ENCODE data around the gene LRRC58.
A peak's percentile ranks its signal among the peaks of the same experiment; 100 is the strongest.
"Not testable (repeated sequence)": the region's sequence is repeated elsewhere in the genome, so short reads cannot be mapped to it uniquely, and the experiment has no call there.

LRRC58 gene

GRCh38 chr3:120341658-120342346, 7.4 kb downstream of the LRRC58 start:
- no peak for DNase-seq (ENCODE audit: low read depth, low spot score)

DNA sequence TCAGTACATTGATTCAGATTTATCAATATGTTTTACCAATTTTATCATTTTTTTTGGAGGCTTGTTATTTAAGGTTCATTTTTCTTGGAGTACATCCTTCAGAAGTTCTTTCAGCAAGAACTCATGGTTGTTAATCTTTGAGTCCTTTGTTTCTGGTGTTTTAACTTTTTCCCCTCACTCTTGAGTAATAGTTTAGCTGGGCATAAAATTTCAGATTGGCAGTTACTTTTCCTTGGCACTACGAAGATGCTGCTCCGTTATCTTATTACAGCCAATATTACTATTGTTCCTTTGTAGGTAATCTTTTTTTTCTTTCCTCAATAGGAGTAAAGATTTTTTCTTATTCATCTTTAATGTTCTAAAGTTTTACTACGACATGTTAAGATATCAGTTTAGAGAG, 9.8 kb downstream of the LRRC58 start:
- DNase-seq (ENCODE audit: low read depth, low spot score), result no peak

DNA sequence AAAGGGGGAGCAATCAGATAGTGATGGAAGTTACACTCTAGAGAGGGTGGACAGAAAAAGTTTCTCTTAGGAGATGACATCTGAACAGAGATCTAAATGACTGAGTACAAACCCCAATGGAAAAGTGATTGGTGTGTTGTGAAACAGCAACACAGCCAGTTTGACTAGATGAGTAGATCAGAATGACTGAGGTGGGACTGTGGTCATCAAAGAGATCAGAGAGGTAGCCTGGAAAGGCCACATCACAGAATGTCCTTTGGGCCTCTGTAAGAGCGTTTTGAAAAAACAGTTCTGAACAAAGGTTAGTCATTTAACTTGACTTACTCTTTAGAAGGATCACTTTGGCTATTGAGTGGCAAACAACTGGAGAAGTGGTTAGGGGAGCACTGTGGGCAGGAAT, 10.6 kb downstream of the LRRC58 start:
- DNase-seq (ENCODE audit: low read depth, low spot score), result no peak

GRCh38 chr3:120332646-120333045, 16.5 kb downstream of the LRRC58 start:
- no peak for DNase-seq (ENCODE audit: low read depth, low spot score)

- DNase-seq (ENCODE audit: low read depth, low spot score), result no peak
These were observed 18.1 kb downstream of the LRRC58 start for GRCh38 chr3:120331076-120331475.

DNA sequence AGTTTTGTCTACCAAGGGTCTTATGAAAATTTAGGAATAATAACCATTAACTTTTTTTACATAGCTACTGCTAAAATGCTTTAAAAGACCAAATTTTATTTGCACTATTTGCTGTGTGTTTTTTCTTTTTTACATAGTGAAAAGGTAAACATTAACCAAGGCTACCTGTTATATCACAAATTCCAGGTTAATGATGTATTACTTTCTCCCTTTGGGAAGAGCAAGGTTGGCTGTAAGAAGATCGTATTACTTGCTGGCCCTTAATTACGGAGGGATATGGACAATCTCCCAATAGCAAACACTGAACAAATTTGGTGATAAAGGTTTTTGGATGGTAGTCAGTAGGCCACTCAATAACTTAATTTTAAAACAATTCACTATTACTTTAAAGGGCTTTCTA, 22.4 kb downstream of the LRRC58 start:
- no peak for DNase-seq (ENCODE audit: low read depth, low spot score)

- DNase-seq (ENCODE audit: low read depth, low spot score), result peak; percentile 41
These were observed 25.0 kb downstream of the LRRC58 start for GRCh38 chr3:120324190-120324589.

DNA sequence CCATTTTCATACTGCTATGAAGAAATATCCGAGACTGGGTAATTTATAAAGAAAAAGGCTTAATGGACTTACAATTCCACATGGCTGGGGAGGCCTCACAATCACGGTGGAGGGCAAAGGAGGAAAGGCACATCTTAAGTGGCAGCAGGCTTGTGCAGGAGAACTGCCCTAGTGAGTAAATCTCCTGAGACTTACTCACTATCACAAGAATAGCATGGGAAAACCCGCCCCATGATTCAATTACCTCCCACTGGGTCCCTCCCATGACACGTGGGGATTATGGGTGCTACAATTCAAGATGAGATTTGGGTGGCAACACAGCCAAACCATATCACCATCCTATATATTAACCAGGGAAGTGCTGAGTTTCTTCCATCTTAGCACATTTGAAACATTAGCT, 25.4 kb downstream of the LRRC58 start:
- DNase-seq (ENCODE audit: low read depth, low spot score), result not testable (repeated sequence)

GRCh38 chr3:120311863-120312794, 37.0 kb downstream of the LRRC58 start:
- no peak for DNase-seq (ENCODE audit: low read depth, low spot score)

DNA sequence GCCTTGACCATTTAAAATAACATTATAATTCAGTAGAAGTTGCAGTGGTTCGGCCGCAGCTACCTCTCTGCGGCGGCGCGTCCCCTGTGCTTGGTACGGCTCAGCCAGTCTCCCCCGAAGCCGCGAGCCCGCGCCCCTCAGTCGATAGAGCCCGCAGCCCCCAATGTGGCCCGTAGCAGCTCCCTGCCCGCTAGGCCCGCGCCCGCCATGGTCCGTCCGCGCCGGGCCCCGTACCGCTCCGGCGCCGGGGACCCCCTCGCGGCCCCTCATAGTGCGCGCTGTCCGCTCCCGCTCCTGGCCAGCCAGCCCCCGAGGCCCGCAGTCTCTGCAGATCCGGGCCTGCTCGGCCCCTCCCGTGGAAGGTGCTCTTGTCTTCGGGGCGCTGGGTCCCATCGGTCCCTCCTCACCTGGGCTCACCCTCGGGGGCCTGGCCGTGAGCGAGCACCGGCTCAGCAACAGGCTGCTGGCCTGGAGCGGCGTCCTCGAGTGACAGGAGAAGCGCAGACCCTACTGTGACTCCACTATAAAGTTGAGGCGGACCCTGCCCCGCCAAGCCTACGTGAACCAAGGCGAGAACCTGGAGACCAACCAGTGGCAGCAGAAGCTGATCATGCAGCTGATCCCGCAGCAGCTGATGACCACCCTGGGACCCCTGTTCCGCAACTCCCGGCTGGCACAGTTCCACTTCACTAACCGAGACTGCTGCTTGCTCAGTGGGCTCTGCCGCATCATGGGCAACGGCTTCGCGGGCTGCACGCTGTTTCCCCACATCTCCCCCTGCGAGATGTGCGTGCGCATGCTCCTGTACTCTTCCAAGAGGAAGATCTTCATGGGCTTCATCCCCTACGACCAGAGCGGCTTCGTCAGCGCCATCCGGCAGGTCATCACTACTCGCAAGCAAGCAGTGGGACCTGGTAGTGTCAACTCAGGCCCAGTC, 42.4 kb downstream of the LRRC58 start:
- DNase-seq (ENCODE audit: low read depth, low spot score), result no peak

DNA sequence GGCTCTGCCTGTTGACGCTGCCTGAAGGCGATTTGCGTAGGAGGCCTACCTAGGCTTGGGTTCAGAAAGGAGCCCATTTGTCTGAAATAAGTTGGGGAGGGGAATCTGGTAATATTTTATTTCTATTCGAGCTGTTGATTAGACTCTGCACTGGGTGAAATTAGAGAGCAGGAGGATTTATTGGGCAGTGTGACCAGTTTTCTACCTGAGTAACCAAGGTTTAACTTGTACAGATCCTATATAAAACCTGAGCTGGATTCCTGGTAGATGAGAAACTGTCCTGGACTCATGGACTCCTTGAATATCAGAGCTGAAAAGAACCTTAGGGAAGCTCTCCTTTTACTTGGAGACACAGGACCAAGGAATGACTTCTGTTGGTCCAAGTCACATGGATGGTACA, 44.5 kb downstream of the LRRC58 start:
- DNase-seq (ENCODE audit: low read depth, low spot score), result no peak

DNA sequence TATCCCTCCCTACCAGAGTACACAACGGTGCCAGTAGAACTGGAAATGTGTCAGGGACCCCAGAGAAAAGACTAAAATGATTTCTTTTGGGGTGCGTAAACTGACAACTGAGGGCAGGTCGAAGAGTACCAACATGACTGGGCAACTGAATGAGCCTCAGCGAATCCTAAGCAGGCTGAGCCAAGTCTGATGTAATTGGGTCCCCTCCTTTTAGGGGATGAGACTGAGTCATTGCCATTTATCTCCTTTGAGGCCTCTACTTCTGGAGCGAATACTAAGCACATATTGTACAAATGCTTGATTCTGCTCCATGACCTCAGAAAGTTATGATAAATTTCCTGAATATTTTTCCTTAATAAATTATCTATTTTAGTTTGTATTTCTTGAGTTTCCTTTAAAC, 46.8 kb downstream of the LRRC58 start:
- DNase-seq (ENCODE audit: low read depth, low spot score), result no peak

GRCh38 chr3:120300971-120301370, 48.2 kb downstream of the LRRC58 start:
- no peak for DNase-seq (ENCODE audit: low read depth, low spot score)

GRCh38 chr3:120299403-120299802, 49.8 kb downstream of the LRRC58 start:
- no peak for DNase-seq (ENCODE audit: low read depth, low spot score)

DNA sequence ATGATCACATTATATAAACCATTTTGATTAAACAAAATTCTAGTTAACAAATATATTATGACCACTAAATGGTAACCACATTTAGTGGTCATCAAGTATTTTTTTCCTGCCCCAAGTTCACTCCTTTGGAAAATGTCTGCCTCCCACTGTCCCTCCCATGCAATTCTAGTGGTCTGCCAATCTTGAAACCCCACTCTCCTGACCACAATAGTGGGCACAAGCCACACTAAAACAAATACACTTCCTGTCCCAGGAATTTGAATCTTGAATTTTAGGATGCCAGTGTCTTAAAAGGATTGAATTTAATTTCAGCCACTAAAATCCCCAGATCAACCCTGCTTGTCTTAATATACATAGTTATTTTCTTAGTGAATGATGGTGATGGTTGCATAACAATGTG, 50.2 kb downstream of the LRRC58 start:
- DNase-seq (ENCODE audit: low read depth, low spot score), result no peak

- DNase-seq (ENCODE audit: low read depth, low spot score), result not testable (repeated sequence)
These were observed 57.6 kb downstream of the LRRC58 start for GRCh38 chr3:120291552-120291951.

- no peak for DNase-seq (ENCODE audit: low read depth, low spot score)
These were observed 59.5 kb downstream of the LRRC58 start for GRCh38 chr3:120289636-120290035.

GRCh38 chr3:120286465-120286864, 62.7 kb downstream of the LRRC58 start:
- no peak for DNase-seq (ENCODE audit: low read depth, low spot score)

GRCh38 chr3:120285508-120285841, 63.7 kb downstream of the LRRC58 start:
- no peak for DNase-seq (ENCODE audit: low read depth, low spot score)

DNA sequence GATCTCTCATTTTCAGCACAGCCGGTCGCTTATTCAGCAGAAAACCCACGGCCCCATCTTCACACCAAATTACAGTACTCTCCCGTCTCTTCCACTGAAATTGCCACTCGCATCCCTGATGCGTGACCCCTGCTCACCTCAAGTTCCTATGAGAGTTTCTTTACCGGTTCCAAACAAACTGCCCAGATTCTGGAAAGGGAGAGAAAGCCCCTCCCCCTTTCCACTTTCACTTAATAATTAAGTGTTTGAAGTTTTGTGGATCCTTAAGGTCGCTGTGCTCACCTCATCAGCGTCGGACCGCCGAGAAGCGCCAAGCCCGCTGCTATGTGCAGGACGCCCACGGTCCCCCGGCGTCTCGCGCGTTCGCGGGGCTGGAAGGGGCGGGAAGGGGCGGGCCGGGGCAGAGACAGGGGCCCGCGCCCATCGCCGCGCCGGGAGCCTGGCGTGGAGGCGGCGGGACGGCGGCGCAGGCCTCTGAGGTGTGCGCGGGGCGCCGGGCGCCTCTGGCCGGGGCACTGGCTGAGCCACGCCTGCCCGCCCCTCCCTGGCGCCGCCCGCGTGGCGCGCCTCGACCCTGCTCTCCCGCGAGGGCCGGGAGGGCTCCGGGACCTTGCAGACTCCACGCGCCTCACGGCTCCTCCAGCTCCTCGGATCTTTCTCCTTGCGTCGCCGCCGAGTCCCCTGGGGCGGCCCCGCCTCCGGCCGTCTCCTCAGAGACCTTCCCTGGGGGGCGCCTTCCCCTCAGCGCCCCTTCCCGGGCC, 64.2 kb downstream of the LRRC58 start, which contains the start of gene GPR156:
GPR156 (minus strand) TSS at position 476 of the 761 bp plus-strand sequence. CDS start 41,124 bp downstream, outside the sequence.
- peak; percentile 73 for DNase-seq (ENCODE audit: low read depth, low spot score)

DNA sequence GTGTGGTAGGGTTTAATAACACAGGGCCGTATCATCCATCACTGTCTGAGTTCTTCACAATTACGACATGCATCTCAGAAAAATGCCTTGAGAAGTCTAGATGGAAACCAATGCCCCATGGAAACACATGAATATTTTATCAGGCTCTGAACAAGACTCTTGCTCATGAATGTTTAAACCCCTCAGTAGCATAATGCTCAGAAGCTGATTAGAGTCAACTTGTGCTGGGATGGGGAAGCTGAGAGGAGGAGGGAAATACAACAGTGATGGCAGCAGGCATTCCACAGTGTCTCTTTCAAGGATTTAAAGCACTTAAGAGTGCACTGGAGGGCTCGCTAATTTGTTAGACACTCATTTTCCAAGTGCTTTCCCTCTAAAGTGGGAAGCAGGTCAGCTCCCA, 67.9 kb downstream of the LRRC58 start:
- DNase-seq (ENCODE audit: low read depth, low spot score), result no peak
